HEK293 (cell line): ENCODE results near the gene PNLIPRP1.

ENCODE experiments used
- CTCF ChIA-PET: fragments of 350-600 bp; formaldehyde crosslinking; extraction: SDS; loops from one replicate; lab custom pipeline; 2021; ENCODE audit warnings: antibody characterized with exemption; lab: Yijun Ruan, JAX
- POLR2A ChIA-PET: fragments of 300-600 bp; formaldehyde crosslinking; extraction: SDS; loops from one replicate; lab custom pipeline; 2020; ENCODE audit warnings: antibody characterized with exemption, inconsistent platforms; lab: Yijun Ruan, JAX
- H3K27ac ChIP-seq: fragments of 200-500 bp; sonication (Bioruptor generic); 2 replicates; pipeline ENCODE4 v1.5.1; 2014; ENCODE audit warnings: low read depth, low read length, control low read depth, inconsistent platforms; ENCODE audit errors: extremely low read depth
- H3K36me3 ChIP-seq, 2 experiments: fragments of 200-500 bp in 1 of 2; sonication (Bioruptor generic) in 1 of 2; 1 replicate in 1 of 2; 2 replicates in 1 of 2; pipeline ENCODE4 v1.5.1; 2014 to 2017; ENCODE audit warnings: inconsistent platforms in 2 of 2, low read length in 2 of 2; ENCODE audit not compliant: control insufficient read depth in 2 of 2, insufficient read depth in 1 of 2
- H3K4me1 ChIP-seq: fragments of 200-500 bp; sonication (Bioruptor generic); 2 replicates; pipeline ENCODE4 v1.5.1; 2014; ENCODE audit warnings: mild to moderate bottlenecking, low read length, inconsistent platforms; ENCODE audit not compliant: control insufficient read depth, insufficient read depth
- H3K4me3 ChIP-seq: 2 replicates; pipeline ENCODE4 v1.5.1; 2011; ENCODE audit warnings: low read depth, mild to moderate bottlenecking, control low read depth, low read length, moderate library complexity
- H3K9me3 ChIP-seq: fragments of 200-500 bp; sonication (Bioruptor generic); 2 replicates; pipeline ENCODE4 v1.5.1; 2014; ENCODE audit warnings: low read depth, low read length, inconsistent platforms; ENCODE audit not compliant: control insufficient read depth, insufficient read depth
- BCL11B ChIP-seq: fragments of 450-650 bp; formaldehyde crosslinking; IDR thresholded peaks from 2 replicates; pipeline ENCODE4 v1.5.1; 2016; ENCODE audit warnings: low read depth, missing biosample characterization, missing genetic modification characterization
- EGR2 ChIP-seq: fragments of 450-650 bp; formaldehyde crosslinking; IDR thresholded peaks from 2 replicates; pipeline ENCODE4 v1.5.1; 2016; ENCODE audit warnings: low read depth, missing biosample characterization, missing genetic modification characterization
- KLF7 ChIP-seq: fragments of 450-650 bp; formaldehyde crosslinking; IDR thresholded peaks from 2 replicates; pipeline ENCODE4 v1.5.1; 2016; ENCODE audit warnings: missing biosample characterization, missing genetic modification characterization, borderline replicate concordance
- MEIS1 ChIP-seq: sonication (generic); formaldehyde crosslinking; IDR thresholded peaks from 2 replicates; pipeline ENCODE4 v1.8.1; 2022; ENCODE audit warnings: missing genetic modification reagents, mild to moderate bottlenecking, borderline replicate concordance
- SCRT2 ChIP-seq: fragments of 450-650 bp; formaldehyde crosslinking; IDR thresholded peaks from 2 replicates; pipeline ENCODE4 v1.5.1; 2016; ENCODE audit warnings: missing biosample characterization, missing genetic modification characterization
- SETDB1 ChIP-seq: IDR thresholded peaks from one replicate; pipeline ENCODE4 v1.6.1; 2017; ENCODE audit warnings: mild to moderate bottlenecking, low read length, moderate library complexity, mixed read lengths; ENCODE audit not compliant: insufficient read length
- SP7 ChIP-seq: fragments of 450-650 bp; formaldehyde crosslinking; IDR thresholded peaks from 2 replicates; pipeline ENCODE4 v1.5.1; 2016; ENCODE audit warnings: missing biosample characterization, missing genetic modification characterization
- TCF7L2 ChIP-seq: IDR thresholded peaks from 2 replicates; pipeline ENCODE4 v1.6.1; 2011; ENCODE audit warnings: low read depth, mild to moderate bottlenecking, inconsistent platforms, low read length, moderate library complexity, borderline replicate concordance
- WT1 ChIP-seq: fragments of 450-650 bp; formaldehyde crosslinking; IDR thresholded peaks from 2 replicates; pipeline ENCODE4 v1.5.1; 2016; ENCODE audit warnings: missing biosample characterization, missing genetic modification characterization
- YY2 ChIP-seq: fragments of 450-650 bp; formaldehyde crosslinking; IDR thresholded peaks from 2 replicates; pipeline ENCODE4 v1.5.1; 2016; ENCODE audit warnings: missing biosample characterization, missing genetic modification characterization
- ZBTB20 ChIP-seq: fragments of 450-650 bp; formaldehyde crosslinking; IDR thresholded peaks from 2 replicates; pipeline ENCODE4 v1.5.1; 2016; ENCODE audit warnings: missing biosample characterization, missing genetic modification characterization
- ZFHX2 ChIP-seq: fragments of 450-650 bp; formaldehyde crosslinking; conservative IDR thresholded peaks from 2 replicates; pipeline ENCODE4 v1.5.1; 2016; ENCODE audit warnings: missing biosample characterization, missing genetic modification characterization
- ZIC2 ChIP-seq: fragments of 450-650 bp; formaldehyde crosslinking; IDR thresholded peaks from 2 replicates; pipeline ENCODE4 v1.5.1; 2016; ENCODE audit warnings: missing biosample characterization, missing genetic modification characterization
- ZNF132 ChIP-seq: fragments of 450-650 bp; formaldehyde crosslinking; IDR thresholded peaks from 2 replicates; pipeline ENCODE4 v1.5.1; 2017; ENCODE audit warnings: missing biosample characterization, missing genetic modification characterization, borderline replicate concordance
- ZNF302 ChIP-seq: fragments of 450-650 bp; formaldehyde crosslinking; IDR thresholded peaks from 2 replicates; pipeline ENCODE4 v1.5.1; 2016; ENCODE audit warnings: missing biosample characterization, missing genetic modification characterization, low read depth
- ZNF311 ChIP-seq: fragments of 450-650 bp; formaldehyde crosslinking; IDR thresholded peaks from 2 replicates; pipeline ENCODE4 v1.5.1; 2017; ENCODE audit warnings: missing biosample characterization, missing genetic modification characterization, borderline replicate concordance
- ZNF335 ChIP-seq: fragments of 450-650 bp; formaldehyde crosslinking; conservative IDR thresholded peaks from 2 replicates; pipeline ENCODE4 v1.5.1; 2016; ENCODE audit warnings: missing biosample characterization, missing genetic modification characterization
- ZNF37A ChIP-seq: fragments of 450-650 bp; IDR thresholded peaks from 2 replicates; pipeline ENCODE4 v1.5.1; 2018; ENCODE audit warnings: missing biosample characterization, missing genetic modification characterization
- ZNF501 ChIP-seq: fragments of 450-650 bp; formaldehyde crosslinking; IDR thresholded peaks from 2 replicates; pipeline ENCODE4 v1.5.1; 2016; ENCODE audit warnings: missing biosample characterization, missing genetic modification characterization
- TF ChIP-seq, protein P1 (sequence below): fragments of 450-650 bp; formaldehyde crosslinking; IDR thresholded peaks from 2 replicates; pipeline ENCODE4 v1.5.1; 2016; ENCODE audit warnings: missing biosample characterization, missing genetic modification characterization, low read depth
- TF ChIP-seq, protein P2 (sequence below): fragments of 450-650 bp; formaldehyde crosslinking; IDR thresholded peaks from 2 replicates; pipeline ENCODE4 v1.5.1; 2016; ENCODE audit warnings: missing biosample characterization, missing genetic modification characterization
- TF ChIP-seq, protein P3 (sequence below): fragments of 450-650 bp; IDR thresholded peaks from 2 replicates; pipeline ENCODE4 v1.5.1; 2018; ENCODE audit warnings: missing biosample characterization, missing genetic modification characterization
- TF ChIP-seq, protein P4 (sequence below): fragments of 450-650 bp; formaldehyde crosslinking; IDR thresholded peaks from 2 replicates; pipeline ENCODE4 v1.5.1; 2016; ENCODE audit warnings: missing biosample characterization, missing genetic modification characterization

PNLIPRP1 gene

DNA sequence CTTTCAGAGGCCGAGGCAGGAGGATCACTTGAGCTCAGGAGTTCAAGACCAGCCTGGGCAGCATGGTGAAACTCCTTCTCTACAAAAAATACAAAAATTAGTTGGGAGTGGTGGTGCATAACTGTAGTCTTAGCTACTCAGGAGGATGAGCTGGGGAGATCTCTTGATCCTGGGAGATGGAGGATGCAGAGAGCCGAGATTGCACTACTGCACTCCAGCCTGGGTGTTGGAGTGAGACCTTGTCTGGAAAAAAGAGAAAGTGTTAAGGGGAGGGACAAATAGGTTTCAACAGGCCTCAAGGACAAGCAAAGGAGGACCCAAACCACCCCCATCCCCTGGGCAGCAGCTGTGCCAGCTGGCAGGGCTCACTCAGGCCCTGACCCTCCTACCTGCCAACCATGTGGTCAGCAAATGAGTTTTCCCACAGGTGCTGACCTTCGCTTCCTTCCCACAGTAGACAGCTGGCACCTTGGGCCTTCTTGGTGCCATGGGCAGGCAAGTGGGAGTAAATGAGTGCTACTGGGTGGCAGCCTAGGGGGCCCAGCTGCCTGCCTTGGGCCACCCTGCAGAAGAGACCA, 24.5 kb downstream of the PNLIPRP1 start (continued):
- TF ChIP-seq, protein P1, sequence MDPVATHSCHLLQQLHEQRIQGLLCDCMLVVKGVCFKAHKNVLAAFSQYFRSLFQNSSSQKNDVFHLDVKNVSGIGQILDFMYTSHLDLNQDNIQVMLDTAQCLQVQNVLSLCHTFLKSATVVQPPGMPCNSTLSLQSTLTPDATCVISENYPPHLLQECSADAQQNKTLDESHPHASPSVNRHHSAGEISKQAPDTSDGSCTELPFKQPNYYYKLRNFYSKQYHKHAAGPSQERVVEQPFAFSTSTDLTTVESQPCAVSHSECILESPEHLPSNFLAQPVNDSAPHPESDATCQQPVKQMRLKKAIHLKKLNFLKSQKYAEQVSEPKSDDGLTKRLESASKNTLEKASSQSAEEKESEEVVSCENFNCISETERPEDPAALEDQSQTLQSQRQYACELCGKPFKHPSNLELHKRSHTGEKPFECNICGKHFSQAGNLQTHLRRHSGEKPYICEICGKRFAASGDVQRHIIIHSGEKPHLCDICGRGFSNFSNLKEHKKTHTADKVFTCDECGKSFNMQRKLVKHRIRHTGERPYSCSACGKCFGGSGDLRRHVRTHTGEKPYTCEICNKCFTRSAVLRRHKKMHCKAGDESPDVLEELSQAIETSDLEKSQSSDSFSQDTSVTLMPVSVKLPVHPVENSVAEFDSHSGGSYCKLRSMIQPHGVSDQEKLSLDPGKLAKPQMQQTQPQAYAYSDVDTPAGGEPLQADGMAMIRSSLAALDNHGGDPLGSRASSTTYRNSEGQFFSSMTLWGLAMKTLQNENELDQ (tag by site-specific recombination) = no peak
- TF ChIP-seq ZNF302 (tag by site-specific recombination) (no peak), BCL11B (tag by site-specific recombination) (no peak), ZNF501 (tag by site-specific recombination) (no peak), SETDB1 (no peak)

DNA sequence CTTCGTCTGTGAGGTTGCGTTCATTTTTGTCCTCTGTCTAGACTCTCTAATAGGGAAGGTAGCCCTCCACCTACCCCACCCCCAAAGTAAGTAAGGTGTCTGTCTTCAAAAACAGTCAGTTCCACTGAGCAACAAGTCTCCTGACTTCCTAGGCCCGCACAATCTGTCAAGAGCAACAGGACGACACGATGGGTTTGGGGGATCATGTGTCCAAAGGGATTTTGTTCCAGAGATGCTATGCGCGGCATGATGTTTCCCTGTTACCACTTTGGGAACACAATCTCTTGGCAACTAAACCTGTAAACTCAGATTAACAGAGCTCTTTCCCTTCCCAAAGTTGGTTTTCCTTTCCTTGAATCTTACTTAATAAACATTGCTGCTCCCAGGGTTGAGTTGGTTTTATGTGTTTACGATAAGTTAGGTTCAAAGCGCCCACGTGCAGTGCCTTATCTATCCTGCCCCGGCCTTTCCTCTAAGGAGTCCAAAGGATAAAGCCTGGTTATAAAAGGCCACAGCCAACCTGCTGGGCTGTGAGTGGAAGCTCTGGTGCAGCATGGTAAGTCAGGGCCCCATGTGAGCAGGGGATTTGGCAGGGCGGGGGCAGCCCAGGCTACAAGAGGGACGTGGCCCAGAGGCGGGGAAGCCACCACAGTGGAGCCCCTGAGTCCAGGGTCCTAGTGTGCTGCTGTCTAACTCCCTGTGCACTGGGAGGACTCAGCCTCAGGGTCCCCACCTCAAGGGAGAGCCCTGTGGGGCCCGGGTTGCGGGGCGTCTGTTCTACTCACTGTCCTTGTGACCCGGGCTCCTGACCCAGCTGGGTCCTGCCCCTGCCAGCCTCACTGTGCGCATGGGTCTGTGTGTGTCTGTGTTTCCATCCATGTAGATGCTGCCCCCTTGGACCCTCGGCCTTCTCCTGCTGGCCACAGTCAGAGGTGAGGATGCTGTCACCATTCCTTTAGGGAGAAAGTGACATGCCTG, 30.0 kb downstream of the PNLIPRP1 start, which contains the start of gene PNLIPRP2:
TSS of gene PNLIPRP2 (plus strand) at position 531 of the 978 bp plus-strand sequence.
- Histone ChIP-seq H3K27ac (no peak within 1 kb of the TSS), H3K4me1 (no peaks in the 10 kb centered on the region), H3K9me3 (no peaks in the 10 kb centered on the region), H3K36me3 (no peaks in the 10 kb centered on the region), H3K4me3 (no peak within 1 kb of the TSS)
- peak; percentile 41; the same call in 1 of the 2 replicates for TF ChIP-seq SCRT2 (tag by site-specific recombination)
- peak; percentile 39; the same call in 1 of the 2 replicates for TF ChIP-seq EGR2
- TF ChIP-seq ZFHX2 = peak; percentile 54; the same call in 1 of the 2 replicates
- peak; percentile 25; the same call in 1 of the 2 replicates for TF ChIP-seq TCF7L2
- TF ChIP-seq ZIC2 (tag by site-specific recombination) = peak; percentile 99
- TF ChIP-seq, protein P2, sequence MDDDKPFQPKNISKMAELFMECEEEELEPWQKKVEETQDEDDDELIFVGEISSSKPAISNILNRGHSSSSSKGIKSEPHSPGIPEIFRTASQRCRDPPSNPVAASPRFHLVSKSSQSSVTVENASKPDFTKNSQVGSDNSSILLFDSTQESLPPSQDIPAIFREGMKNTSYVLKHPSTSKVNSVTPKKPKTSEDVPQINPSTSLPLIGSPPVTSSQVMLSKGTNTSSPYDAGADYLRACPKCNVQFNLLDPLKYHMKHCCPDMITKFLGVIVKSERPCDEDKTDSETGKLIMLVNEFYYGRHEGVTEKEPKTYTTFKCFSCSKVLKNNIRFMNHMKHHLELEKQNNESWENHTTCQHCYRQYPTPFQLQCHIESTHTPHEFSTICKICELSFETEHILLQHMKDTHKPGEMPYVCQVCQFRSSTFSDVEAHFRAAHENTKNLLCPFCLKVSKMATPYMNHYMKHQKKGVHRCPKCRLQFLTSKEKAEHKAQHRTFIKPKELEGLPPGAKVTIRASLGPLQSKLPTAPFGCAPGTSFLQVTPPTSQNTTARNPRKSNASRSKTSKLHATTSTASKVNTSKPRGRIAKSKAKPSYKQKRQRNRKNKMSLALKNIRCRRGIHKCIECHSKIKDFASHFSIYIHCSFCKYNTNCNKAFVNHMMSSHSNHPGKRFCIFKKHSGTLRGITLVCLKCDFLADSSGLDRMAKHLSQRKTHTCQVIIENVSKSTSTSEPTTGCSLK (tag by site-specific recombination) = no peak
- ChIA-PET POLR2A (interaction anchor here (1.0 kb wide), 1 partner anchor 12 kb away, joined by 3 read pairs; no protein-coding TSS in a partner anchor), CTCF (interaction anchor here (0.6 kb wide), 1 partner anchor 745 kb away, joined by 3 read pairs; no protein-coding TSS in a partner anchor)

DNA sequence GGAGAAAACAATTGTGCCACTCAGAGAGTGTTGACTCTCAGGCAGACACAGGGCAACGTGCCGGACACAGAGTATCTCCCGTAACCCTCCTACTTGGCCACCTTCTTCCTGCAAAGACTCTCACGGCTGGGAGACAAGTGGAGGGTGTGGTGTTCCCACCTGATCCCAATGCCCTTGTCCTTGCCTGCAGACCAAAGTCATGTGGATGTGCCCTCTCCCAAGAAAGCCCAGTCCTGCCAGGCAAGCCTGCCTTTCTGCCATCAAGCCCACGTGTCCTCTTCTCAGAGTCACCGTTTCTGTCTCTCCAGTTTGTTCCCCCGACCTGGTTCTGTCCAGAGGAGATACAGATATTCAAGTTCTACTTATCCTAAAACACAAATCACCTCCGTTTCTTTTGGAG, 30.7 kb downstream of the PNLIPRP1 start:
- POLR2A ChIA-PET = no interaction called here
- Histone ChIP-seq H3K4me3 (no peak overlapping the region), H3K9me3 (no peaks in the 10 kb centered on the region), H3K36me3 (no peaks in the 10 kb centered on the region), H3K27ac (no peak overlapping the region), H3K4me1 (no peaks in the 10 kb centered on the region)
- CTCF ChIA-PET = no interaction called here
- TF ChIP-seq YY2 (no peak), ZNF335 (tag by site-specific recombination) (no peak), WT1 (tag by site-specific recombination) (no peak), KLF7 (tag by site-specific recombination) (no peak), EGR2 (no peak), ZNF37A (no peak), ZNF132 (tag by site-specific recombination) (no peak), MEIS1 (CRISPR knock-in tag) (no peak), SETDB1 (no peak), ZNF311 (no peak), ZNF501 (tag by site-specific recombination) (no peak), SP7 (tag by site-specific recombination) (no peak), ZBTB20 (no peak)
- TF ChIP-seq, protein P3, sequence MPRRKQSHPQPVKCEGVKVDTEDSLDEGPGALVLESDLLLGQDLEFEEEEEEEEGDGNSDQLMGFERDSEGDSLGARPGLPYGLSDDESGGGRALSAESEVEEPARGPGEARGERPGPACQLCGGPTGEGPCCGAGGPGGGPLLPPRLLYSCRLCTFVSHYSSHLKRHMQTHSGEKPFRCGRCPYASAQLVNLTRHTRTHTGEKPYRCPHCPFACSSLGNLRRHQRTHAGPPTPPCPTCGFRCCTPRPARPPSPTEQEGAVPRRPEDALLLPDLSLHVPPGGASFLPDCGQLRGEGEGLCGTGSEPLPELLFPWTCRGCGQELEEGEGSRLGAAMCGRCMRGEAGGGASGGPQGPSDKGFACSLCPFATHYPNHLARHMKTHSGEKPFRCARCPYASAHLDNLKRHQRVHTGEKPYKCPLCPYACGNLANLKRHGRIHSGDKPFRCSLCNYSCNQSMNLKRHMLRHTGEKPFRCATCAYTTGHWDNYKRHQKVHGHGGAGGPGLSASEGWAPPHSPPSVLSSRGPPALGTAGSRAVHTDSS (tag by site-specific recombination) = no peak
- TF ChIP-seq, protein P4, sequence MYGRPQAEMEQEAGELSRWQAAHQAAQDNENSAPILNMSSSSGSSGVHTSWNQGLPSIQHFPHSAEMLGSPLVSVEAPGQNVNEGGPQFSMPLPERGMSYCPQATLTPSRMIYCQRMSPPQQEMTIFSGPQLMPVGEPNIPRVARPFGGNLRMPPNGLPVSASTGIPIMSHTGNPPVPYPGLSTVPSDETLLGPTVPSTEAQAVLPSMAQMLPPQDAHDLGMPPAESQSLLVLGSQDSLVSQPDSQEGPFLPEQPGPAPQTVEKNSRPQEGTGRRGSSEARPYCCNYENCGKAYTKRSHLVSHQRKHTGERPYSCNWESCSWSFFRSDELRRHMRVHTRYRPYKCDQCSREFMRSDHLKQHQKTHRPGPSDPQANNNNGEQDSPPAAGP = no peak
